Stomach (tissue), 4 donors: ENCODE results near the gene IL1RAPL2.

Experiments used
- EP300 ChIP-seq: sonication (generic); formaldehyde crosslinking; IDR thresholded peaks from one replicate; pipeline ENCODE4 v1.6.1; 2017; ENCODE audit warnings: antibody characterized with exemption
- POLR2AphosphoS5 ChIP-seq, 3 donors: sonication (generic); formaldehyde crosslinking; IDR thresholded peaks; one replicate each; pipeline ENCODE4 v1.6.1; 2016; ENCODE audit warnings: antibody characterized with exemption in 3 of 3
- TF ChIP-seq, protein P1 (sequence below), 7 experiments: fragments of 450-650 bp in 4 of 7; fragments of 200-600 bp in 3 of 7; sonication (generic) in 3 of 7; IDR thresholded peaks; one replicate each; pipeline ENCODE4 v1.5.1; 2016 to 2019; ENCODE audit warnings: antibody characterized with exemption in 7 of 7, control low read depth in 2 of 7, mild to moderate bottlenecking in 1 of 7

DNA sequence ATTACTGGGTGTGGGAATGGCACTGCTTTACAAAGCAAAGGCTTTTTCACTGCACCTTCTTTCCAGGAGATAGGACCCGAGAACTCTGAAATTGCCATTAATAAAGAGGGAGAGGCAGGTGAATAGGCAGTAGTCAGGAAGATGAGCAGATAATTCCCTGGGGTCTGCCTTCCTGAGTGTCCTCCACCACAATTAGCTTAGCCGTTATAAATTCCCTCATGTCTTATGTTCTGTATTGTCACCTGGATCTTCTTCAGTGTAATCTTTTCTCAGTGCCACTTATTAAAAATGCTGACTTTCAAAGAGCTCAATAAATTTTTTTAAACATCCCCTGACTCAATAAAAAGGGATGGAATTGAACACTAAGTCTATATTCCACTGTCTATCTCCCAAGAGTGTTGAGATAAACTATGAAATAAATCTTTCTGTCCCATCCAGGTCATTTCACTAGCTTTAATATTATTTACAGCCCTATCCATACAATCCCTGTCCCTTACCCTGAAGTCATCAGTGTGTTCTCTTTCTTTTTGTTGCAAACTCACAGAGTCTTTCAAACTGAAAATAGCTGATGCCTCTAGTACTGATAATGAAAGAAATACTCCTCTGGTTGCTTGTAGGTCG is 984.2 kb downstream of the IL1RAPL2 start:
- TF ChIP-seq, protein P1, sequence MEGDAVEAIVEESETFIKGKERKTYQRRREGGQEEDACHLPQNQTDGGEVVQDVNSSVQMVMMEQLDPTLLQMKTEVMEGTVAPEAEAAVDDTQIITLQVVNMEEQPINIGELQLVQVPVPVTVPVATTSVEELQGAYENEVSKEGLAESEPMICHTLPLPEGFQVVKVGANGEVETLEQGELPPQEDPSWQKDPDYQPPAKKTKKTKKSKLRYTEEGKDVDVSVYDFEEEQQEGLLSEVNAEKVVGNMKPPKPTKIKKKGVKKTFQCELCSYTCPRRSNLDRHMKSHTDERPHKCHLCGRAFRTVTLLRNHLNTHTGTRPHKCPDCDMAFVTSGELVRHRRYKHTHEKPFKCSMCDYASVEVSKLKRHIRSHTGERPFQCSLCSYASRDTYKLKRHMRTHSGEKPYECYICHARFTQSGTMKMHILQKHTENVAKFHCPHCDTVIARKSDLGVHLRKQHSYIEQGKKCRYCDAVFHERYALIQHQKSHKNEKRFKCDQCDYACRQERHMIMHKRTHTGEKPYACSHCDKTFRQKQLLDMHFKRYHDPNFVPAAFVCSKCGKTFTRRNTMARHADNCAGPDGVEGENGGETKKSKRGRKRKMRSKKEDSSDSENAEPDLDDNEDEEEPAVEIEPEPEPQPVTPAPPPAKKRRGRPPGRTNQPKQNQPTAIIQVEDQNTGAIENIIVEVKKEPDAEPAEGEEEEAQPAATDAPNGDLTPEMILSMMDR (IDR thresholded peaks at IDR 0.05), result no peak
- TF ChIP-seq EP300 (no peak), POLR2AphosphoS5 (IDR thresholded peaks at IDR 0.05) (no peak)
